SK-N-MC (cell line): ENCODE data around the gene SULF2.

ENCODE experiments used
- EZH2 ChIP-seq: fragments of 200-600 bp; sonication (generic); IDR thresholded peaks from one replicate; pipeline ENCODE4 v1.6.1; 2017; ENCODE audit warnings: antibody characterized with exemption
- FOXP2 ChIP-seq: optimal IDR thresholded peaks from 2 replicates; pipeline ENCODE3; 2011; ENCODE audit warnings: mild to moderate bottlenecking, moderate library complexity; ENCODE audit not compliant: insufficient read depth; ENCODE audit errors: extremely low read length, control extremely low read depth
- POLR2AphosphoS5 ChIP-seq: IDR thresholded peaks from 2 replicates; pipeline ENCODE4 v1.6.1; 2012; ENCODE audit warnings: mild to moderate bottlenecking, low read depth, low read length, borderline replicate concordance

DNA sequence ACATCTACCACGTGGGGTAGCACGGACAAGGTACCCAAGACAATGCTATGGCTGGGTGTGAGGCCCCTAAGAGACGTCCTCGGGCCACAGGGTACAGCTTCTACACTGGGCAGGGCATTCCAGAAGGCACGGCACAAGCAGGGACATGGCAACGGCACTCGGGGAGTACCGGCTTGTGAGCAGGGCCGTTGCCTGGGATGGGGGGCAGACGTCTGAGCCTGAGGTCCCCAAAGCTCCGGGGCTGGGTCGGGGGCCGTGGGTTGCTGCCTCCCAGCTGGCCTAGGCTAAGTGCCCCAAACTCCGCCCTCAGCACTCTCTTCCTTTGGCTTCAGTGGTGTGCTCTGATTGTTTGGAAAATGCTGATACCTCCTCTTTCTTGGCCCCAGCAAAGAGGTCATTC is 110.6 kb downstream of the SULF2 start:
- TF ChIP-seq POLR2AphosphoS5 (no peak), EZH2 (no peak), FOXP2 (no peak)
